Loucy (cell line): ENCODE results near the gene CEP41.

Source experiments
- EZH2phosphoT487 ChIP-seq: fragments of 200-600 bp; IDR thresholded peaks from 2 replicates; pipeline ENCODE4 v1.6.1; 2018; ENCODE audit warnings: antibody characterized with exemption, mild to moderate bottlenecking, moderate library complexity, borderline replicate concordance
- TF ChIP-seq, protein P1 (sequence below): fragments of 200-600 bp; sonication (generic); conservative IDR thresholded peaks from 2 replicates; pipeline ENCODE4 v1.5.1; 2014; ENCODE audit warnings: mild to moderate bottlenecking, antibody characterized with exemption, low read length

DNA sequence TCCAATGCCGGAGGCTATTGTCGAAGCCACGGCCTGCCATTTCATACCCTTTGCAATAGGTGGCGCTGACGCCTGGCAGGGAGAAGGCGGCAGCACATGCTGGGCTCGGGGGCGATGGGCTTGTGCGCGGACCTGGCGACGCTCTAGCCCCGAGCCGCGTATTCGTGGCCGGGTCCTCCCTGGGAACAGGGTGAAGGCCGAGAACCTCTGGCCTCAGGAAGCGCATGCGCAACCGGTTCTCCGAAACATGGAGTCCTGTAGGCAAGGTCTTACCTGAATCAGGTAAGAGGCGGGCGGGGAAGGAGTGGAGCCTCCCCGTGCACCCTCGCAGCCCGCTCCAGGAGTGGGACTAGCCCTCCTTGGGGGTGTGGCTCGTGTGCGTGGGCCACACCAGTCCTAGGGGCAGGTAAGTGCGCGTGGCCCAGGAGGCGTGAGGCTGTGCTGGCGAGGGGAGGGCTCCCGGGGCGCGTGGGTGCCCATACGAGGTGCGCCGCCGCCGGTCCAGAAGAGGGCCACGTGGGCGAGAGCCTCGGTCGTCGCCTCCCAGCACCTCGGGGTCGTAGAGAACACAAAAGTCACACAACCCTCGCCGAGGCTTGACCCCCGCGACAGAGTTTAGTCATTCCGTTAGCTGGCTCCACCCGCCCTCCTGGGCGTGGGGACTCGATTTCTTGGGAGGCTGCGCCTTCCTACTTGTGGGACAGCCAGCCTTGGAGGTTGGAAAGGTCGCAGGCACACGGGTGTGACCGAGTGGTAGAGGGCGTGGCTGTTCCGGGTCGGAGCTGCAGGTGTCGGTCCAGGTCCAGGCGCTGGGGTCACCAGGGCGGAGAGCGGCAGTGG lies 45.5 kb upstream of the CEP41 start:
- TF ChIP-seq, protein P1, sequence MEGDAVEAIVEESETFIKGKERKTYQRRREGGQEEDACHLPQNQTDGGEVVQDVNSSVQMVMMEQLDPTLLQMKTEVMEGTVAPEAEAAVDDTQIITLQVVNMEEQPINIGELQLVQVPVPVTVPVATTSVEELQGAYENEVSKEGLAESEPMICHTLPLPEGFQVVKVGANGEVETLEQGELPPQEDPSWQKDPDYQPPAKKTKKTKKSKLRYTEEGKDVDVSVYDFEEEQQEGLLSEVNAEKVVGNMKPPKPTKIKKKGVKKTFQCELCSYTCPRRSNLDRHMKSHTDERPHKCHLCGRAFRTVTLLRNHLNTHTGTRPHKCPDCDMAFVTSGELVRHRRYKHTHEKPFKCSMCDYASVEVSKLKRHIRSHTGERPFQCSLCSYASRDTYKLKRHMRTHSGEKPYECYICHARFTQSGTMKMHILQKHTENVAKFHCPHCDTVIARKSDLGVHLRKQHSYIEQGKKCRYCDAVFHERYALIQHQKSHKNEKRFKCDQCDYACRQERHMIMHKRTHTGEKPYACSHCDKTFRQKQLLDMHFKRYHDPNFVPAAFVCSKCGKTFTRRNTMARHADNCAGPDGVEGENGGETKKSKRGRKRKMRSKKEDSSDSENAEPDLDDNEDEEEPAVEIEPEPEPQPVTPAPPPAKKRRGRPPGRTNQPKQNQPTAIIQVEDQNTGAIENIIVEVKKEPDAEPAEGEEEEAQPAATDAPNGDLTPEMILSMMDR, result peak; percentile 85
- TF ChIP-seq EZH2phosphoT487, result no peak
